Measurements from ENCODE around the gene NTRK3.
A peak's percentile ranks its signal among the peaks of the same experiment; 100 is the strongest.

Gene NTRK3

GRCh38 chr15:88242586-88243555 is 13.7 kb downstream of the NTRK3 start:
- Histone ChIP-seq H3K4me3 (ENCODE audit: extremely low read depth, insufficient read depth, low read length, poor library complexity, severe bottlenecking) (no peak overlapping the region), H3K4me1 (ENCODE audit: control insufficient read depth, insufficient read depth, low read length, poor library complexity, severe bottlenecking) (peaks cover 34% of the 10 kb centered on the region), H3K36me3 (ENCODE audit: control insufficient read depth, insufficient read depth, low read length) (no peaks in the 10 kb centered on the region), H3K9me3 (ENCODE audit: control insufficient read depth, low read length) (peaks cover 3% of the 10 kb centered on the region), H3K27ac (ENCODE audit: low read depth, low read length, severe bottlenecking) (no peak overlapping the region)
- WGBS, 2 experiments (ENCODE audit: insufficient coverage in 2 of 2), result 86 to 87% methylated on average over 7 to 8 of the region's 11 CpGs

DNA sequence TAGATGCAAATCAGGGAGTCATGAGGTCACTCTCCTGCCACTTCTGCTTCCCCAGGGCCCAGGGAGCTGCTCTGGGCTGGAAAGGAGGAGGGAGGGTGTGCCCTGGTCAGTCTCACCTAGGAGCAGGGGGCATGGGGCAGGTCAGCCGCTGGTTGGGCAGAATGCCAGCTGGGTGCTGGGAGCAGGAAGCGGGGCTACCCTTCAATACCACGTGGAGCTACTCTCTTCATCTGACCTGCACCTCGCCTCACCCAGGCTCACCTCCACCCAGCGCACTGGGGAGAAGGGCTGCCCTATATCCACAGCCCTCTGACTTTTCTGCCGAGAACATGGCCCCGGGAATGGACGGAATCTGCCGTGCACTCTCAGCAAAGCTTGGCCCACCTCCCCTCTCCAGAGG is 15.1 kb downstream of the NTRK3 start:
- Histone ChIP-seq H3K4me1 (ENCODE audit: control insufficient read depth, insufficient read depth, low read length, poor library complexity, severe bottlenecking) (peaks cover 23% of the 10 kb centered on the region), H3K4me3 (ENCODE audit: extremely low read depth, insufficient read depth, low read length, poor library complexity, severe bottlenecking) (no peak overlapping the region), H3K27ac (ENCODE audit: low read depth, low read length, severe bottlenecking) (no peak overlapping the region), H3K9me3 (ENCODE audit: control insufficient read depth, low read length) (peaks cover 11% of the 10 kb centered on the region), H3K36me3 (ENCODE audit: control insufficient read depth, insufficient read depth, low read length) (no peaks in the 10 kb centered on the region)
- 82 to 89% methylated on average over 6 to 9 of the region's 9 CpGs for WGBS, 2 experiments (ENCODE audit: insufficient coverage in 2 of 2)

- Histone ChIP-seq H3K36me3 (ENCODE audit: control insufficient read depth, insufficient read depth, low read length) (no peaks in the 10 kb centered on the region), H3K9me3 (ENCODE audit: control insufficient read depth, low read length) (peaks cover 11% of the 10 kb centered on the region), H3K4me3 (ENCODE audit: extremely low read depth, insufficient read depth, low read length, poor library complexity, severe bottlenecking) (no peak overlapping the region), H3K4me1 (ENCODE audit: control insufficient read depth, insufficient read depth, low read length, poor library complexity, severe bottlenecking) (peaks cover 20% of the 10 kb centered on the region), H3K27ac (ENCODE audit: low read depth, low read length, severe bottlenecking) (no peak overlapping the region)
- 84 to 86% methylated on average over 5 of the region's 5 CpGs for WGBS, 2 experiments (ENCODE audit: insufficient coverage in 2 of 2)
These were observed 15.5 kb downstream of the NTRK3 start for GRCh38 chr15:88241060-88241459.

- WGBS, 2 experiments (ENCODE audit: insufficient coverage in 2 of 2), result 88 to 97% methylated on average over 9 of the region's 9 CpGs
- peak overlapping the region; percentile 91 for H3K27ac ChIP-seq (ENCODE audit: low read depth, low read length, severe bottlenecking)
These were observed 16.9 kb downstream of the NTRK3 start for GRCh38 chr15:88239594-88239993.

GRCh38 chr15:88238618-88239430 is 17.7 kb downstream of the NTRK3 start:
- peak overlapping the region; percentile 91 for H3K27ac ChIP-seq (ENCODE audit: low read depth, low read length, severe bottlenecking)
- peaks cover 11% of the 10 kb centered on the region for H3K9me3 ChIP-seq (ENCODE audit: control insufficient read depth, low read length)
- no peak overlapping the region for H3K4me3 ChIP-seq (ENCODE audit: extremely low read depth, insufficient read depth, low read length, poor library complexity, severe bottlenecking)
- H3K4me1 ChIP-seq (ENCODE audit: control insufficient read depth, insufficient read depth, low read length, poor library complexity, severe bottlenecking), result peaks cover 20% of the 10 kb centered on the region
- WGBS, 2 experiments (ENCODE audit: insufficient coverage in 2 of 2), result 74 to 79% methylated on average over 7 of the region's 8 CpGs
- no peaks in the 10 kb centered on the region for H3K36me3 ChIP-seq (ENCODE audit: control insufficient read depth, insufficient read depth, low read length)

More at GRCh38 chr15:88239594-88239993, 16.9 kb downstream of the NTRK3 start:
- H3K4me1 ChIP-seq (ENCODE audit: control insufficient read depth, insufficient read depth, low read length, poor library complexity, severe bottlenecking), result peaks cover 20% of the 10 kb centered on the region
- H3K4me3 ChIP-seq (ENCODE audit: extremely low read depth, insufficient read depth, low read length, poor library complexity, severe bottlenecking), result no peak overlapping the region
- peaks cover 11% of the 10 kb centered on the region for H3K9me3 ChIP-seq (ENCODE audit: control insufficient read depth, low read length)
- no peaks in the 10 kb centered on the region for H3K36me3 ChIP-seq (ENCODE audit: control insufficient read depth, insufficient read depth, low read length)

GRCh38 chr15:88234711-88235110 is 21.8 kb downstream of the NTRK3 start:
- H3K4me1 ChIP-seq (ENCODE audit: control insufficient read depth, insufficient read depth, low read length, poor library complexity, severe bottlenecking), result peaks cover 14% of the 10 kb centered on the region
- 94% methylated on average over 8 of the region's 8 CpGs for WGBS, 2 experiments (ENCODE audit: insufficient coverage in 2 of 2)
- no peak overlapping the region for H3K4me3 ChIP-seq (ENCODE audit: extremely low read depth, insufficient read depth, low read length, poor library complexity, severe bottlenecking)
- no peaks in the 10 kb centered on the region for H3K36me3 ChIP-seq (ENCODE audit: control insufficient read depth, insufficient read depth, low read length)
- peaks cover 11% of the 10 kb centered on the region for H3K9me3 ChIP-seq (ENCODE audit: control insufficient read depth, low read length)
- H3K27ac ChIP-seq (ENCODE audit: low read depth, low read length, severe bottlenecking), result no peak overlapping the region

- Histone ChIP-seq H3K36me3 (ENCODE audit: control insufficient read depth, insufficient read depth, low read length) (no peaks in the 10 kb centered on the region), H3K4me3 (ENCODE audit: extremely low read depth, insufficient read depth, low read length, poor library complexity, severe bottlenecking) (no peak overlapping the region), H3K27ac (ENCODE audit: low read depth, low read length, severe bottlenecking) (no peak overlapping the region), H3K9me3 (ENCODE audit: control insufficient read depth, low read length) (peaks cover 11% of the 10 kb centered on the region), H3K4me1 (ENCODE audit: control insufficient read depth, insufficient read depth, low read length, poor library complexity, severe bottlenecking) (peaks cover 6% of the 10 kb centered on the region)
- 90 to 96% methylated on average over 8 of the region's 9 CpGs for WGBS, 2 experiments (ENCODE audit: insufficient coverage in 2 of 2)
These were observed 22.6 kb downstream of the NTRK3 start for GRCh38 chr15:88233921-88234320.

DNA sequence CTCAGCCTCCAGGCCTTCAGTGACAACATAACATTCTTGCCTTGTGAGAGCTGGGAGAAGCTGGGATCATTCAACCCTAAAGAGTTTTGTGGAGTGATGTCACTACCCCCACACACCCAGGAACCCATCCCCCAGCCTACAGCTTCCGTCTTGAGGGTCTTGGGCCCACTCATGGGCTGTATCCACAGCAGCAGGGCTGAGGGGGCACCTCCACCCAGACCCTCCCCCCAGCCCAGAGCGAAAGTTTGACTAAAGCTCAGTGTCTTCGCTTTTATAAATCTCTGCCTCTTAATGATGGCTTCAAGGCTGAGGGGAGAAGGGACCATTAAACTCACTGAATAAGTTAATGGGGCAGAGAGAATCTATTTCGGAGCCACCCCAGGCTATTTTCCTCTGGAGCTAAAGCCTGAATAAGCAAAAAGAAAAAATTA is 23.8 kb downstream of the NTRK3 start:
- Histone ChIP-seq H3K27ac (ENCODE audit: low read depth, low read length, severe bottlenecking) (no peak overlapping the region), H3K4me1 (ENCODE audit: control insufficient read depth, insufficient read depth, low read length, poor library complexity, severe bottlenecking) (no peaks in the 10 kb centered on the region), H3K9me3 (ENCODE audit: control insufficient read depth, low read length) (peaks cover 7% of the 10 kb centered on the region), H3K4me3 (ENCODE audit: extremely low read depth, insufficient read depth, low read length, poor library complexity, severe bottlenecking) (no peak overlapping the region), H3K36me3 (ENCODE audit: control insufficient read depth, insufficient read depth, low read length) (no peaks in the 10 kb centered on the region)
- 57 to 72% methylated on average over 1 to 2 of the region's 4 CpGs for WGBS, 2 experiments (ENCODE audit: insufficient coverage in 2 of 2)

GRCh38 chr15:88231909-88232644 is 24.5 kb downstream of the NTRK3 start:
- no peaks in the 10 kb centered on the region for H3K9me3 ChIP-seq (ENCODE audit: control insufficient read depth, low read length)
- H3K27ac ChIP-seq (ENCODE audit: low read depth, low read length, severe bottlenecking), result no peak overlapping the region
- no peak overlapping the region for H3K4me3 ChIP-seq (ENCODE audit: extremely low read depth, insufficient read depth, low read length, poor library complexity, severe bottlenecking)
- H3K36me3 ChIP-seq (ENCODE audit: control insufficient read depth, insufficient read depth, low read length), result no peaks in the 10 kb centered on the region
- no peaks in the 10 kb centered on the region for H3K4me1 ChIP-seq (ENCODE audit: control insufficient read depth, insufficient read depth, low read length, poor library complexity, severe bottlenecking)
- WGBS, 2 experiments (ENCODE audit: insufficient coverage in 2 of 2), result 98 to 100% methylated on average over 4 to 6 of the region's 6 CpGs

DNA sequence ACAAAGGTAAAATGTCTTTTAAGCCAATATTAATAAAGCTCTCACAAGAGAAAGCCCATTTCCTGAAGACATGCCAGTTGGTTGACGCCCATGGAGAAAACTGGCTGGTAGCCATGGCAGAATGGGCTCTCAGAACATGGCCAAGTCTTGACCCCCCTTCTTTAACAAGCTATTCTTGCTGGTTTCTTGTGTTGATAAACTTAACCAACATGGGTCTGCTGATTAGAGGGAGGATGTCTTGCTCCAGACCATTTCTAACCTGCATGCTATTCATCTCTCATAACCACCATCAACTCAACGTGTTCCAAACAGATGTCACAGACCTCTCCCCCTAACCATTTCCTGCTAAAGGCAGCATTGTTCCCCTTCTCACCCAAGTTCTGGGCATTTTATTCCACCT is 25.7 kb downstream of the NTRK3 start:
- no peak overlapping the region for H3K27ac ChIP-seq (ENCODE audit: low read depth, low read length, severe bottlenecking)
- no peaks in the 10 kb centered on the region for H3K36me3 ChIP-seq (ENCODE audit: control insufficient read depth, insufficient read depth, low read length)
- 90 to 95% methylated on average over 2 of the region's 2 CpGs for WGBS, 2 experiments (ENCODE audit: insufficient coverage in 2 of 2)
- no peaks in the 10 kb centered on the region for H3K4me1 ChIP-seq (ENCODE audit: control insufficient read depth, insufficient read depth, low read length, poor library complexity, severe bottlenecking)
- H3K9me3 ChIP-seq (ENCODE audit: control insufficient read depth, low read length), result no peaks in the 10 kb centered on the region
- no peak overlapping the region for H3K4me3 ChIP-seq (ENCODE audit: extremely low read depth, insufficient read depth, low read length, poor library complexity, severe bottlenecking)

Measured in mesodermal cell (in vitro differentiated cells).